ENCODE measurements around the gene EFNA5. TPM values are rescaled to one million over a fixed set of nuclear protein-coding genes. Genes with fewer than 3 reads are reported as not detected.

The EFNA5 gene
- total and polyA plus RNA-seq, 2 of the 13 experiments (the other 11 are each of a cell fraction or from before 2014, with no cell fraction given): not detected

DNA sequence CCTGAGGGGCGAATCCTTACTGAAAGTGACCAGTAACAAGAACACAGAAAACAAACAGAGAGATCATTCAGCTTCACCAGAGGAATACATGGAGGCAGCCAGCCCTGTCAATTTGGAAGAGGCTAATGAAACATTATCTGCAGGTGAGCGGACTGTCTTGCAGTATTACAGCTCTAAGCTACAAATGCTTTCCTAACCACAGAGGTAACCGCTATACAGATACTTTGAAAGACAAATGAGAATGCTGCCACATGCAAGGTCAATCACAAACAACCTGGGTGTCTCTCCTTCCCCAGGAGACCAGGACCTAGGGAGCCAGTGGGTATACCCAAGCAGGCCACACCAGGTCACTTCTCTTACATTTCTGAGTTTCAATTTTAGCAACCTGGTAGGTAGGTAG lies 30.2 kb downstream of the EFNA5 start:
- Histone ChIP-seq H3K9me3 (ENCODE audit: low read length) (no peaks in the 10 kb centered on the region), H2AFZ (ENCODE audit: low read length) (no peak overlapping the region), H3K27ac (ENCODE audit: extremely low read length, insufficient read depth, low read length) (no peak overlapping the region), H3K36me3 (replicated peaks in 1 of 2; ENCODE audit: control insufficient read depth in 1 of 2, insufficient read depth in 2 of 2, low read length in 2 of 2) (no peaks in the 10 kb centered on the region), H3K27me3 (ENCODE audit: control insufficient read depth in 1 of 2, insufficient read depth in 2 of 2, low read length in 2 of 2) (no peaks in the 10 kb centered on the region), H3K79me2 (ENCODE audit: insufficient read depth, low read length) (no peaks in the 10 kb centered on the region), H4K20me1 (ENCODE audit: insufficient read depth, low read length) (no peaks in the 10 kb centered on the region), H3K9ac (ENCODE audit: insufficient read depth, low read depth, low read length) (no peak overlapping the region), H3K4me2 (ENCODE audit: low read depth, low read length) (no peak overlapping the region), H3K4me3 (replicated peaks in 1 of 3; ENCODE audit: insufficient read depth in 1 of 3, low read depth in 2 of 3, low read length in 3 of 3) (no peak overlapping the region), H3K4me1 (ENCODE audit: insufficient read depth, low read length) (no peaks in the 10 kb centered on the region)
- FAIRE-seq (no peak), ATAC-seq (no peak), DNase-seq (ENCODE audit: low spot score) (no peak)
- CTCF ChIA-PET (ENCODE audit: low intra/inter-chr PET ratio, low total read pairs): no interaction called here
- in situ Hi-C loops (cut with HindIII; ENCODE audit: extremely low pct_ligation_motif_present, low pct_unique_long_range_greater_than_20kb): no loop called here
- intact Hi-C loops (cut with micrococcal nuclease; ENCODE audit: unreplicated experiment): no loop called here
- no TSS peak for BruUV-seq (replicated peaks)
- POLR2A ChIA-PET: no interaction called here
- TF ChIP-seq TSC22D2 (CRISPR knock-in tag; IDR thresholded peaks at IDR 0.05; ENCODE audit: borderline replicate concordance) (no peak), ZNF781 (CRISPR knock-in tag; IDR thresholded peaks at IDR 0.05; ENCODE audit: borderline replicate concordance, not compliant biosample characterization) (no peak), NR2C2 (CRISPR knock-in tag; IDR thresholded peaks at IDR 0.05; ENCODE audit: borderline replicate concordance) (no peak)
- TF ChIP-seq, protein P1, sequence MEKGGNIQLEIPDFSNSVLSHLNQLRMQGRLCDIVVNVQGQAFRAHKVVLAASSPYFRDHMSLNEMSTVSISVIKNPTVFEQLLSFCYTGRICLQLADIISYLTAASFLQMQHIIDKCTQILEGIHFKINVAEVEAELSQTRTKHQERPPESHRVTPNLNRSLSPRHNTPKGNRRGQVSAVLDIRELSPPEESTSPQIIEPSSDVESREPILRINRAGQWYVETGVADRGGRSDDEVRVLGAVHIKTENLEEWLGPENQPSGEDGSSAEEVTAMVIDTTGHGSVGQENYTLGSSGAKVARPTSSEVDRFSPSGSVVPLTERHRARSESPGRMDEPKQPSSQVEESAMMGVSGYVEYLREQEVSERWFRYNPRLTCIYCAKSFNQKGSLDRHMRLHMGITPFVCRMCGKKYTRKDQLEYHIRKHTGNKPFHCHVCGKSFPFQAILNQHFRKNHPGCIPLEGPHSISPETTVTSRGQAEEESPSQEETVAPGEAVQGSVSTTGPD (CRISPR knock-in tag; IDR thresholded peaks at IDR 0.05): no peak
- TF ChIP-seq, protein P2, sequence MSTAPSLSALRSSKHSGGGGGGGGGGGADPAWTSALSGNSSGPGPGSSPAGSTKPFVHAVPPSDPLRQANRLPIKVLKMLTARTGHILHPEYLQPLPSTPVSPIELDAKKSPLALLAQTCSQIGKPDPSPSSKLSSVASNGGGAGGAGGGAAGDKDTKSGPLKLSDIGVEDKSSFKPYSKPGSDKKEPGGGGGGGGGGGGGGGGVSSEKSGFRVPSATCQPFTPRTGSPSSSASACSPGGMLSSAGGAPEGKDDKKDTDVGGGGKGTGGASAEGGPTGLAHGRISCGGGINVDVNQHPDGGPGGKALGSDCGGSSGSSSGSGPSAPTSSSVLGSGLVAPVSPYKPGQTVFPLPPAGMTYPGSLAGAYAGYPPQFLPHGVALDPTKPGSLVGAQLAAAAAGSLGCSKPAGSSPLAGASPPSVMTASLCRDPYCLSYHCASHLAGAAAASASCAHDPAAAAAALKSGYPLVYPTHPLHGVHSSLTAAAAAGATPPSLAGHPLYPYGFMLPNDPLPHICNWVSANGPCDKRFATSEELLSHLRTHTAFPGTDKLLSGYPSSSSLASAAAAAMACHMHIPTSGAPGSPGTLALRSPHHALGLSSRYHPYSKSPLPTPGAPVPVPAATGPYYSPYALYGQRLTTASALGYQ (CRISPR knock-in tag; IDR thresholded peaks at IDR 0.05): no peak
- TF ChIP-seq, protein P3, sequence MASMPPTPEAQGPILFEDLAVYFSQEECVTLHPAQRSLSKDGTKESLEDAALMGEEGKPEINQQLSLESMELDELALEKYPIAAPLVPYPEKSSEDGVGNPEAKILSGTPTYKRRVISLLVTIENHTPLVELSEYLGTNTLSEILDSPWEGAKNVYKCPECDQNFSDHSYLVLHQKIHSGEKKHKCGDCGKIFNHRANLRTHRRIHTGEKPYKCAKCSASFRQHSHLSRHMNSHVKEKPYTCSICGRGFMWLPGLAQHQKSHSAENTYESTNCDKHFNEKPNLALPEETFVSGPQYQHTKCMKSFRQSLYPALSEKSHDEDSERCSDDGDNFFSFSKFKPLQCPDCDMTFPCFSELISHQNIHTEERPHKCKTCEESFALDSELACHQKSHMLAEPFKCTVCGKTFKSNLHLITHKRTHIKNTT (CRISPR knock-in tag; IDR thresholded peaks at IDR 0.05): no peak
- WGBS (ENCODE audit: low lambda C conversion rate): 0% methylated on average over 3 of the region's 3 CpGs

All from HepG2 (cell line).